HG03025 (cell line): Measurements from ENCODE around the gene TSN.

Experiments
- ATAC-seq: cut with Tn5 transposase; IDR thresholded peaks from one replicate; pipeline ENCODE4 v1.9.1; 2021; ENCODE audit warnings: mild to moderate bottlenecking, moderate library complexity; ENCODE audit not compliant: unreplicated experiment, low FRiP score

TSN gene

GRCh38 chr2:121741450-121741849 is 14.0 kb upstream of the TSN start:
- ATAC-seq: no peak

GRCh38 chr2:121746071-121746578 is 9.3 kb upstream of the TSN start:
- ATAC-seq: no peak

GRCh38 chr2:121748202-121748601 is 7.2 kb upstream of the TSN start:
- ATAC-seq: no peak

GRCh38 chr2:121754851-121755236 is 607 bp upstream of the TSN start:
- peak; percentile 3 for ATAC-seq

GRCh38 chr2:121764681-121765228 is 9.3 kb downstream of the TSN start:
- ATAC-seq: no peak

GRCh38 chr2:121766624-121767023 is 11.2 kb downstream of the TSN start:
- ATAC-seq: no peak

GRCh38 chr2:121768143-121768755 is 12.8 kb downstream of the TSN start:
- ATAC-seq: no peak

GRCh38 chr2:121771976-121772742 is 16.7 kb downstream of the TSN start:
- ATAC-seq: no peak

- ATAC-seq: no peak
Observed at GRCh38 chr2:121774235-121774634, 18.8 kb downstream of the TSN start.

GRCh38 chr2:121776361-121776760 is 20.9 kb downstream of the TSN start:
- ATAC-seq: no peak

GRCh38 chr2:121776885-121777698 is 21.6 kb downstream of the TSN start:
- ATAC-seq: no peak

- no peak for ATAC-seq
Observed at GRCh38 chr2:121777699-121778058, 22.2 kb downstream of the TSN start.

- ATAC-seq: no peak
Observed at GRCh38 chr2:121778741-121779487, 23.5 kb downstream of the TSN start.

- no peak for ATAC-seq
Observed at GRCh38 chr2:121783180-121783579, 27.7 kb downstream of the TSN start.

GRCh38 chr2:121788685-121789084 is 33.2 kb downstream of the TSN start:
- no peak for ATAC-seq

GRCh38 chr2:121790276-121790956 is 35.0 kb downstream of the TSN start:
- no peak for ATAC-seq

- no peak for ATAC-seq
Observed at GRCh38 chr2:121791290-121791689, 35.8 kb downstream of the TSN start.

GRCh38 chr2:121791801-121792221 is 36.4 kb downstream of the TSN start:
- no peak for ATAC-seq

GRCh38 chr2:121793816-121794215 is 38.4 kb downstream of the TSN start:
- no peak for ATAC-seq

GRCh38 chr2:121794233-121794632 is 38.8 kb downstream of the TSN start:
- ATAC-seq: no peak
